MG63 (cell line): Measurements from ENCODE around the gene CASKIN2. TPM values are rescaled to one million over a fixed set of nuclear protein-coding genes. Genes with fewer than 3 reads are reported as not detected.
"Not testable (repeated sequence)": the region's sequence is repeated elsewhere in the genome, so short reads cannot be mapped to it uniquely, and the experiment has no call there.

Source experiments
- DNase-seq: peaks from one replicate; pipeline ENCODE4 v3.0.0-alpha.2; 2020
- H3K27me3 ChIP-seq: fragments of 250-450 bp; sonication (Bioruptor Pico); 2 replicates; pipeline ENCODE4 v1.5.1; 2020; ENCODE audit warnings: mild to moderate bottlenecking, moderate library complexity
- H3K36me3 ChIP-seq: fragments of 250-450 bp; sonication (Bioruptor Pico); 2 replicates; pipeline ENCODE4 v1.5.1; 2020; ENCODE audit warnings: mild to moderate bottlenecking, moderate library complexity
- H3K4me3 ChIP-seq: fragments of 250-450 bp; sonication (Bioruptor Pico); 2 replicates; pipeline ENCODE4 v1.5.1; 2020; ENCODE audit warnings: mild to moderate bottlenecking, moderate library complexity
- H3K9me3 ChIP-seq: fragments of 250-450 bp; sonication (Bioruptor Pico); 2 replicates; pipeline ENCODE4 v1.5.1; 2020; ENCODE audit warnings: mild to moderate bottlenecking, moderate library complexity
- total RNA-seq: library from RNA; depleted of rRNA; stranded (reverse); fragments of >200 nt; shearing (Covaris generic); gene quantifications from 2 replicates; pipeline ENCODE4 v1.2.3, GENCODE V29; 2014; ENCODE audit warnings: low replicate concordance

CASKIN2 gene
- total RNA-seq, 1 experiment from 2014 or later = 7.8 TPM

- H3K36me3 ChIP-seq = no peaks in the 10 kb centered on the region; the same call in 1 of the 2 replicates
- H3K9me3 ChIP-seq = no peaks in the 10 kb centered on the region
- H3K27me3 ChIP-seq = no peaks in the 10 kb centered on the region
- no peak overlapping the region for H3K4me3 ChIP-seq
- DNase-seq = no peak
Observed at GRCh38 chr17:75488693-75489510, 26.4 kb downstream of the CASKIN2 start.

- no peaks in the 10 kb centered on the region; the same call in 1 of the 2 replicates for H3K36me3 ChIP-seq
- no peaks in the 10 kb centered on the region for H3K9me3 ChIP-seq
- no peak for DNase-seq
- no peaks in the 10 kb centered on the region for H3K27me3 ChIP-seq
- no peak overlapping the region for H3K4me3 ChIP-seq
Observed at GRCh38 chr17:75487351-75488070, 27.8 kb downstream of the CASKIN2 start.

- Histone ChIP-seq H3K4me3 (no peak overlapping the region), H3K9me3 (no peaks in the 10 kb centered on the region), H3K36me3 (no peaks in the 10 kb centered on the region; the same call in 1 of the 2 replicates), H3K27me3 (no peaks in the 10 kb centered on the region)
- no peak for DNase-seq
Observed at GRCh38 chr17:75486951-75487350, 28.4 kb downstream of the CASKIN2 start.

DNA sequence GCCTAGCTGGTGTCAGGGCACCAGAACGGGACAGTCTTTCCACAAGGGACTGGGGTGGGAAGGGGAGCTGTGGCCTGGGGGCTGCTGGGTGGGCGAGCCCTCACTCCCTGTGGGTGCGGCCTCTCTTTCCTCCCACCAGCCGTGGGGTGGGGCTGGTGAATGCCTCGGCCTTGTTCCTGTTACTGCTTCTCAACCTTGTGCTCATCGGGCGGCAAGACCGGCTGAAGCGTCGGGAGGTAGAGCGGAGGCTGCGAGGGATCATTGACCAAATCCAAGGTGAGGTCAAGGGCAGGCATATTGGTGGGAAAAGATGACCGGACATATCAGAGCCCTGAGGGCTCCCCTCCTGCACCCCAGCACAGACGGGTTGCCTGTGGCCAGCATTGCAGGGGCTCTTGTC lies 29.2 kb downstream of the CASKIN2 start:
- no peaks in the 10 kb centered on the region for H3K9me3 ChIP-seq
- H3K36me3 ChIP-seq = no peaks in the 10 kb centered on the region
- no peak for DNase-seq

DNA sequence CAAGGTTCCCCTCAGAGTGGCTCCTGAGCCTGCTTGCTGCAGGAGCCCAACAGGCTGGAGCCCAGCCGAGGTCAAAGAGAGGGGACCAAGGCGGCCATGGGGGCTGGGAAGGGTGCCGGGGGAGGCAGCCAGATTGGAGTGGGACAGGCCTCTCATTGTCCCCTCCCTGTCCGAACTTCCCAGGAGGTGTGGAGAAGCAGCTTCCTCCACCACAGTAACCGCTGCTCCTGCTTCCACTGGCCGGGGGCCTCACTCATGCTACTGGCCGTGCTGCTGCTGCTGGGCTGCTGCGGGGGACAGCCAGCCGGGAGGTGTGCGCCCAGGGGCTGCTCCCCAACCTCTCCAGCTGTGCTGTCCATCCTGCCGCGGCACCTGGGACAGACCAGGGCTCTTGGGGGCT lies 29.6 kb downstream of the CASKIN2 start:
- Histone ChIP-seq H3K36me3 (no peaks in the 10 kb centered on the region), H3K27me3 (no peaks in the 10 kb centered on the region), H3K9me3 (no peaks in the 10 kb centered on the region), H3K4me3 (no peak overlapping the region)
- DNase-seq = no peak

More for the DNA sequence above, 29.2 kb downstream of the CASKIN2 start:
- no peaks in the 10 kb centered on the region for H3K27me3 ChIP-seq
- H3K4me3 ChIP-seq = no peak overlapping the region

GRCh38 chr17:75482098-75482942 lies 33.0 kb downstream of the CASKIN2 start:
- Histone ChIP-seq H3K4me3 (no peak overlapping the region), H3K36me3 (no peaks in the 10 kb centered on the region), H3K9me3 (no peaks in the 10 kb centered on the region), H3K27me3 (no peaks in the 10 kb centered on the region)
- DNase-seq = no peak

GRCh38 chr17:75481194-75482068 lies 33.9 kb downstream of the CASKIN2 start:
- Histone ChIP-seq H3K4me3 (no peak overlapping the region), H3K36me3 (no peaks in the 10 kb centered on the region), H3K9me3 (no peaks in the 10 kb centered on the region), H3K27me3 (no peaks in the 10 kb centered on the region)
- DNase-seq = no peak

- Histone ChIP-seq H3K27me3 (no peaks in the 10 kb centered on the region), H3K4me3 (no peak overlapping the region), H3K9me3 (no peaks in the 10 kb centered on the region), H3K36me3 (no peaks in the 10 kb centered on the region)
- DNase-seq = no peak
Observed at GRCh38 chr17:75480281-75480680, 35.1 kb downstream of the CASKIN2 start.

DNA sequence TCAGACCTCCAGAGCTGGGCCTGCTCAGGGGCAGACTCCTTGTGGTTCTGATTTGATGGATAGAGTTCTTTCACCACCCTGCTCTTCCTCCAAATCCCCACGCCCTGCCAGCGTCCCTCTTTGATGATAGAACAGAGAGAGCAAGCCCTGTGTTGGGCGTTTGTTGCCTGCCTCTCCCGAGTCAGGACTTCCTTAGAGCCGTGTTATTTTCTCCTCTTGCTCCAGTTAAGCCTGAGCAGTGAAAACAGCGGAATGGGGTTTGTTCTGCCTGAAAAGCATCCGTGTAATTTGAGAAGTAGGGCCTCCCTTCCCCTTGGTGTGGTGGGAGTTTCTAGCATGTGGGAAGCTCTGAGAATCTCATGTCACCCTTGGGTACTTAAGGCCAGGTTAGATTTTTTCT lies 36.8 kb downstream of the CASKIN2 start:
- Histone ChIP-seq H3K9me3 (no peaks in the 10 kb centered on the region), H3K36me3 (peaks cover 2% of the 10 kb centered on the region), H3K27me3 (no peaks in the 10 kb centered on the region), H3K4me3 (no peak overlapping the region)
- no peak for DNase-seq

DNA sequence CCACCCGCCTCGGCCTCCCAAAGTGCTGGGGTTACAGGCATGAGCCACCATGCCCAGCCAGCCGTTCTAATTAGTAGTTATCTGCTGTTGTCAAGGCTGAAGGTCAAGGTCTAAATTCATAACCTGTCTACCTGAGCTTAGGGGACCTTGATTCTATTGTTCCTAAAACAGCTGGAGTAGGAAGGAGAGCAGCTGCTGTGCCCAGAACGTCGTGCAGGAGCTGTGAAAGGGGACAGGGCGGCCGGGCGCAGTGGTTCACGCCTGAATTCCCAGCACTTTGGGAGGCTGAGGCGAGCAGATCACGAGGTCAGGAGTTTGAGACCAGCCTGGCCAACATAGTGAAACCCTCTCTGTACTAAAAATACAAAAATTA lies 37.9 kb downstream of the CASKIN2 start:
- H3K4me3 ChIP-seq, DNase-seq: not testable (repeated sequence)

GRCh38 chr17:75476752-75477489 lies 38.4 kb downstream of the CASKIN2 start:
- peaks cover 5% of the 10 kb centered on the region for H3K36me3 ChIP-seq
- no peak for DNase-seq
- H3K27me3 ChIP-seq = no peaks in the 10 kb centered on the region
- H3K4me3 ChIP-seq = no peak overlapping the region
- H3K9me3 ChIP-seq = no peaks in the 10 kb centered on the region

More for the DNA sequence above, 37.9 kb downstream of the CASKIN2 start:
- not testable (repeated sequence) for H3K9me3 ChIP-seq, H3K36me3 ChIP-seq, H3K27me3 ChIP-seq

- no peak overlapping the region for H3K4me3 ChIP-seq
- peaks cover 5% of the 10 kb centered on the region for H3K36me3 ChIP-seq
- no peaks in the 10 kb centered on the region for H3K27me3 ChIP-seq
- no peaks in the 10 kb centered on the region for H3K9me3 ChIP-seq
- no peak for DNase-seq
Observed at GRCh38 chr17:75476271-75476671, 39.1 kb downstream of the CASKIN2 start.

DNA sequence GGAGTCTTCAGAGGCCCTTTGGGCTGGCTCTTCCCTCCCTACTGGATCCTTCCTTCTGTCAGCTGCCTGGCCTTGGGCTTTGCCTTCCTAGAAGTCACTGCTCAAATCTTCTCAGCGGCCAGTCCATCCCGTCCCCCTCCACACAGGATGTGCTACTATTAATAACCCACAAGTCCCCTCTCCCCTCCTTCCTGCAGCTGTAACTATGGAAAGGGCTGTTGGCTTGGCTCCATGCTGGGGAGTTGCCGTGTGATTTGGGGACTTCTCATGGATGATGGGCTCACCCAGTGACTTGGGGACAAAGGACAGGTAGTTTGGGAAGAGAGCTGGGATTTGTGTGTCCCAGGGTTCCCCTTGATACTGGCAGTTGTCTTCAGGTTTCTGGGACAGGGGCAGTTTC lies 39.5 kb downstream of the CASKIN2 start:
- no peak for DNase-seq
- Histone ChIP-seq H3K27me3 (no peaks in the 10 kb centered on the region), H3K36me3 (peaks cover 5% of the 10 kb centered on the region), H3K9me3 (no peaks in the 10 kb centered on the region), H3K4me3 (no peak overlapping the region)

DNA sequence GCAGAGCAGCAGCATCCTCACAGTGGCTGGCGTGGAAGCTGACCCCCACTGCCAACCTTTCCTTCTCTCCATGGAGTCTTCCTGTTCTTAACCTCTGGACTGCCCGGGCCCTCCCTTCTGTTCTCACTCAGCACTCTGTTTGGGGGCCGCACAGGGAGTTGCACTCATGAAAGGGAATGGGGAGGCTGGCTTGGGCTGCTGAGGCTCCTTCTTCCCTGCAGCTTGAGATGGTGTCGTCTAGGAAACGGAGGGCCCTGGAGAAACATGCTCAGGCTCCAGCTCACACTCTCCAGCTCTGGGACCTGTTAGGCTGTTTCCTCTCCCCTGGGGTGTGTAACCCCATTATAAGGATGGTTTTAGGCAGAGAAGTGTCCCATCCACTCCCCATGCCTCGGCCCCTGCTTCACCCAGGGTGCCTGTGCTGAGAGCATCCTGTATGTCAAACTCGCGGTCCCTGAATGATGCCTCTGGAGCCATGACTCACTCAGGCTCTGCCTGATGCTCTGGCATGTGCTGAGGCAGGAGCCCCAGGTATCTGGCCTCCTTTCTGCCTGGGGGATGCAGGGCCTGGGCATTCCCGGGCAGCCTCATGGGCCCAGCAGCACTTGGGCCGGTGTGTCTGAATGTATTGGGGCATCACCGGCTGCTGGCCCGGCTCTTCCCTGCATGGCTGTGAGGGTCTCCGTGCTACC lies 40.0 kb downstream of the CASKIN2 start:
- Histone ChIP-seq H3K4me3 (no peak overlapping the region), H3K36me3 (peaks cover 5% of the 10 kb centered on the region), H3K27me3 (no peaks in the 10 kb centered on the region), H3K9me3 (no peaks in the 10 kb centered on the region)
- no peak for DNase-seq

- no peaks in the 10 kb centered on the region for H3K9me3 ChIP-seq
- H3K27me3 ChIP-seq = no peaks in the 10 kb centered on the region
- H3K36me3 ChIP-seq = peaks cover 7% of the 10 kb centered on the region
- no peak overlapping the region for H3K4me3 ChIP-seq
- DNase-seq = no peak
Observed at GRCh38 chr17:75474736-75475135, 40.6 kb downstream of the CASKIN2 start.
